NCI-H128 (cell line): ENCODE results near the gene HEATR1.
"Not testable (repeated sequence)": the region's sequence is repeated elsewhere in the genome, so short reads cannot be mapped to it uniquely, and the experiment has no call there.

Source experiments
- DNase-seq: peaks from one replicate; lab custom pipeline; 2025; ENCODE audit not compliant: unreplicated experiment; lab: John Stamatoyannopoulos, UW

HEATR1 gene

DNA sequence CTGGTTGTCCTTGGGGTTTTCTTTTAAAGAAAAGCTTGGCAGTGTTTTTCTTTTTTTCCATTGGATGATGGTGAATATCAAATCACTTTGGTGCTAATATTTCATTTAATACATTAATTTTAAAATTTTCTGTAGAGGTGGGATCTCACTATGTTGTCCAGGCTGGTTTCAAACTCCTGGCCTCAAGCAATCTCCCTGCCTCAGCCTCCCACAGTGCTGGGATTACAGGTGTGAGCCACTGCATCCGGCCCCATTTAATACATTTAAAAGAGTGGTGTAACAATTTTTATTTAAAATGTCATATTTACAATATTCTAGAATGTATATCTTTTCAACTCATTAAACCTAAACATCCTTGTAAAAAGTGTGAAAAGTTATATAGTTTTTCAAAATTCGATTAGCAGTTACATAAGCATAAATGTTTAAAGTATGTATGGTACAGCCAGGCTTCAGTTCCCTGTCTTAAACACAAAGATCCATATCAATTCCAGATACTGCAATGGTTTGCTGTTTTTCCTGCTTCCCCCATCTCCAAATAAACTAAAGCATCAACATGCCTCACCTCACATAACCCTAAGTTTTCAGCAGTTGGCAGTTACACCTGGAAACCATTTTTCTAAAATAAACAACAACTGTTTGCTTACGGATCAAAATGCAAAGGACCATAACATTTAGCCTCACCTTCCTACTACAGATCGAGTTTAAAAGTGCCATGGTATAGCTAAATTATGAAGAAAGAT lies 89.4 kb downstream of the HEATR1 start:
- DNase-seq = no peak

DNA sequence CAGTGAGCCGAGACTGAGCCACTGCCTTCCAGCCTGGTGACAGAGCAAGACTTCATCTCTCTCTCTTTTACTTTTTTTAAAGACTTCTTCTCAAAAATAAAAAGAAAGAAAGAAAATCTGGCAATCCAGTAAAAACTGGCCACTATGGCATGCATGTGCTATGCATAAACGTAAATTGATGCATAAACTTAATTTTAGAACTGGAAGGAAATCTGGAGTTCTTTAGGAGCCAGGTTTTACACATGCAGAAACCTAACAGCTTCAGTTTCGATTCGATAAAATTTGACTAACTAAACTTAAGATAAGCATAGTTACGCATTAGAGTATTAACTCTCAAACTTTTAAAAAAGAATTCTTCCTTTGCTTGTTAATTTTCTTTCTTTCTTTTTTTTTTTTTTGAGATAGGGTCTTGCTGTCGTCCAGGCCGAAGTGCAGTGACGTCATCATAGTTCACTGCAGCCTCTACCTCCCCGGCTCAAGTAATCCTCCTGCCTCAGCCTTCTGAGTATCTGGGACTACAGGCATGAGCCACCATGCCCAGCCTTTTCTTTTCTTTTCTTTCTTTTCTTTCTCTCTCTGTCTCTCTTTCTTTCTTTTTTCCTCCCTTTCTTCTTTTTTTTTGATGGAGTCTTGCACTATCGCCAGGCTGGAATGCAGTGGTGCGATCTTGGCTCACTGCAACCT lies 92.4 kb downstream of the HEATR1 start:
- DNase-seq = no peak

DNA sequence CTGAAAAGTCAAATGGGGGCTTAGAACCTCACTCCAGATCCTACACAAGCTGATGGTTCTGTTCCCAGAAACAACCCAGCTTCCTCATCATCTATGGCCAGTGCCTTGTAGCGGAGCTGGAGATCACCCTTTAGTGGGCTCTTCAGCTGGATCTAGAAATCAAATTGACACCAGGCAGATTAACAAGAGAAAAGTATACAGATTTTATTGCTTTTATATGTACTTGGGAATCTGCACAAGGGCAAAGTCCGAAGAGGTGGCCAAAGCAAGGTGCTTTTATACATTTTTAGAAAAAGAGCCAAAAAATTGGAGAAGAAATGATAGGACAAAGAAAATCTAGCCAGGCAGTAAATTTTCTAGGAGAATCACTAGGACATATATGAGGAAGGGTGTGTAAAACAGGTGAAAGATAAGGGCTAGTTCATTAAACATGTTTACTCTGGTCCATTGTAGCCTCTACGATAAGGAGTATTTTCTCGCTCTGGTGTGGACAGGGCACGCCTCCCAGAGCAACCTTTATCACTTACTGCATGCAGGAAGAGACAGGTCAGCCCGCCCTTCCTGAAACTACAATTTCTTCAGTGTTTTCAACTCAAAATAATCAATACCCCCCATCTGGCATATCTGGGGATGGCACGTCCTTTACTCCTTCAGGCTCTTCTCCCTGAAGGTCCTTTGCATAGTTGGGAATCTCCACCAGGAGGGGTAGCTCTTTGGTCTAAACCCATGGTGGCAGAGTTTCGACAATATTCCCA lies 94.5 kb downstream of the HEATR1 start:
- DNase-seq = no peak

DNA sequence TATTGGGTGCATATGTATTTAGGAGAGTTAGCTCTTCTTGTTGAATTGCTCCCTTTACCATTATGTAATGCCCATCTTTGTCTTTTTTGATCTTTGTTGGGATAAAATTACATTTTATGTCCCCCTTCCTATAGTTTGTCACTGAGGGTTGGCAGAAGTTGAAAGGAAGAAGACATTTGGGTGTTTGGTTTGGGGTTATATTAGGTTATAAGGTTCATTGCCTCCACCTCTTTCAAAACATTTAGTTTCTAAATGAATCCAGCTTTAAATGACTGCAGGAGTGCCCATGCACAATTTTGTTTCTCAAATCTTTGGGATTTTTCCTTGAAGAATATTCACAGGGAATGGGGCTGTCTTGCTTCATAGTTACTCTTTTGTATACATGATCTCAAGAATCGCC lies 95.1 kb downstream of the HEATR1 start:
- DNase-seq = no peak

DNA sequence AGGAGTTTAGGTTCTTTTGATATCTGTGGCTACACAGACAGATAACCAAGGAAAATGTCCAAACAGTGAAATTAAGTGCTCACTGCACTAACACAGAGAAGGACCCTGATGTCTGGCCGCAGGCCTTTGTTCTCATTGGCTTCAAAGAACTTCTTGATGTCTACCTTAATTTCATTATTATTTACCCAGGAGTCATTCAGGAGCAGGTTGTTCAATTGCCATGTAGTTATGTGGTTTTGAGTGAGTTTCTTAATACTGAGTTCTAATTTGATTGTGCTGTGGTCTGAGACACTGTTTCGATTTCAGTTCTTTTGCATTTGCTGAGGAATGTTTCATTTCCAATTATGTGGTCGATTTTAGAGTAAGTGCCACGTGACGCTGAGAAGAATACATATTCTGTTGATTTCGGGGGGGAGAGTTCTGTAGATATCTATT lies 95.7 kb downstream of the HEATR1 start:
- DNase-seq = no peak

DNA sequence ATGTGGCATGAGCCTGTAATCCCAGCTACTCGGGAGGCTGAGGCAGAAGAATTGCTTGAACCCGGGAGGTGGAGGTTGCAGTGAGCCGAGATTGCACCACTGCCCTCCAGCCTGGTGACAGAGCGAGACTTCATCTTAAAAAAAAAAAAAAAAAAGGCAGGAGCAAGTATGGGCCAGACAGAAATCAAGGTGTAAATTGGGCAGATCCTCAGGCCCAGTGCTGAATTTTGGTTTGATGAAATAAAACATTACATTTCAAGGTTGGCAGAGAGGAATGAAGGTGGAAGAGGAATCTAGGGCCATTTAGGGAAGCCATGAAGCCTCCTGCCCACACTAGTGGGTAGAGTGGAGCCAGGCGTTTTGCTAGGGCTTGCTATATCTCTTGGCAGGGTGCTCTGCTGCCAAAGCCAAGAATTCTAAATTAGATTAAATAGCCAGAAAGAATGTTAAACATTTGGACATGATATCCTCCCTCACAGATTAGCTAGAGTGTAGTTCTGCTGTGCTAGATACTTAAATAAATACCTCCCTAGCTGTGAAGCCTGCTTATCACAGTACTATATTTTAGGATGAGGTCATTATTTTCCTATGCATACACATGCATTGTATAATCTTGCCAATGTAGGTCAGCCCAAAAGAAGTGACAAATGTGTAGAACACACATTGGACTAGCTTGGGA lies 97.2 kb downstream of the HEATR1 start:
- DNase-seq = no peak

DNA sequence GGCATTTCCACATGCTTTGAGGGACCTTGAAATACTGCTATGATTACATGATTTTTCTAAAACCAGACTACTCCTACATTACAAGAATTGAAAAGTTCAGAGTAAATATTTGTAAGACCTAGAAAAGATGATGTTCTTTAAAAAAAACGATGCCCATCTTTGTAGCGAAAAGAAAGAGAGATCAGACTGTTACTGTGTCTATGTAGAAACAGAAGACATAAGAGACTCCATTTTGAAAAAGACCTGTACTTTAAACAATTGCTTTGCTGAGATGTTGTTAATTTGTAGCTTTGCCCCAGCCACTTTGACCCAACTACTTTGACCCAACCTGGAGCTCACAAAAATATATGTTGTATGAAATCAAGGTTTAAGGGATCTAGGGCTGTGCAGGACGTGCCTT lies 100.0 kb downstream of the HEATR1 start:
- not testable (repeated sequence) for DNase-seq

DNA sequence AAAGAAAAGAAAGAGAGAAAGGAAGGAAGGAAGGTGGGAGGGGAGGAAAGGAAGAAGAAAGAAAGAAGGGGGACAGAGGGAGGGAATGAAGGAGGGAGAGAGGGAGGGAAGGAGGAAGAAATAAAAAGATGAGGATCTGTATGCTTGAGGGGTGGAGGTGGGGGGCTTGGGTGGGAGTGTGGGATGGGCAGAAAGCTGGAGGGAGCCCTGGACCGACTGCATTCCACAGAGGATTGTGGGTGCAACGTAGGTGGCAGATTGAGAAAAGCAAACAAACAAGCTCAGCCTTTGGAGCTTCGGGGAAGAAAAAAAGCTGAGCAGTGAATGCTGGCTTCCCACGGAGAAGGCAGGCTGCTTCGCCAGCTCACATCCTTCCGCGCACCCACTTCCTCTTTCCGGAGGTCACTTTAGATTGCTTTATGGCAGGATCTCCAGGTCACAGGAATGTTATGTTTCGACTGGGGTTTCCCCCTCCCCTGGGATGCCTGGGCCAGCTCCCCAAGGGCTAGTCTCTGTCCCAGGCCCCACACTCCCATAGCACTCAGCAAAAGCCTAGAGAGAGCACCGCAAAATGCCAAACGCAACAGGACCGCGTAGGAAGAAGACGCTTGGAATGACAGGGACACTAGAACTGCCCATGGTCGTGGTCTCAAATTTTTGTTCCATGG lies 101.2 kb downstream of the HEATR1 start:
- no peak for DNase-seq

DNA sequence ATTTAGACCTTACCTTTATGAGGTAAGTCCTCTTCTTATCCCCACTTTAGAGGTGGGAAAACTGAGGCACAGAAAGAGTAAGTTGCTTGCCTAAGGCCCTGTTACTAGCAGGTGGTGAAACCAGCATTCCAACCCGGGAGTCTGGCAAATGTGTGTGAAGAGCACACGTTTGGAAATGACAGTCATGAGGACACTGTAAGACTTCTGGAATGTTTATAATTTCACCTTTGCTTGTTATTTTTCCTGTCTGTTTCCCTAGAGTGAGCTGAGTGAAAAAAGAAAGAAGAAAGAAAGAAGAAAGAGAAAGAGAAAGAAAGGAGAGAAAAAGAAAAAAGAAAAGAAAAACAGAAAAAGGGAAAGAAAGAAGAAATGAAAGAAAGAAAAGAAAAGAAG lies 101.7 kb downstream of the HEATR1 start:
- DNase-seq = no peak

DNA sequence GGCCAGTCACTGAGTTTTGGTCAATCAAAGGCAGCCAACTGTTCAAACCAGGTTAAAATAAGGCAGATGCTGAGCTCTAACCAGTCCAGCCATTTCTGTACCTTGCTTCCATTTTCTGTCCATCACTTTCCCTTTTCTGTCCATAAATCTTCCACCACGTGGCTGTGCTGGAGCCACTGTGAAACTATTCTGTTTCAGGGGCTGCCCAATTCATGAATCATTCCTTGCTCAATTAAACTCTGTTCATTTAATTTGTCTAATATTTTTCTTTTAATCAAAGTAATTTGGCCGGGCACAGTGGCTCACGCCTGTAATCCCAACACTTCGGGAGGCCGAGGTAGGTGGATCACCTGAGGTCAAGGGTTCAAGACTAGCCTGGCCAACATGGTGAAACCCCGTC lies 103.2 kb downstream of the HEATR1 start:
- DNase-seq = no peak
